GM12864 (cell line): ENCODE measurements around the gene TMEM30A.

Experiments used
- DNase-seq: peaks from one replicate; pipeline ENCODE4 v3.0.0-alpha.2; 2011; ENCODE audit warnings: low read depth
- H3K4me3 ChIP-seq: 2 replicates; pipeline ENCODE4 v1.5.1; 2011; ENCODE audit warnings: mild to moderate bottlenecking, low read depth, low read length, control low read depth
- TF ChIP-seq, protein P1 (sequence below): IDR thresholded peaks from 2 replicates; pipeline ENCODE4 v1.5.1; 2011; ENCODE audit warnings: low read depth, mild to moderate bottlenecking, moderate library complexity, low read length, control low read depth, inconsistent platforms; ENCODE audit errors: missing control alignments

Gene TMEM30A

DNA sequence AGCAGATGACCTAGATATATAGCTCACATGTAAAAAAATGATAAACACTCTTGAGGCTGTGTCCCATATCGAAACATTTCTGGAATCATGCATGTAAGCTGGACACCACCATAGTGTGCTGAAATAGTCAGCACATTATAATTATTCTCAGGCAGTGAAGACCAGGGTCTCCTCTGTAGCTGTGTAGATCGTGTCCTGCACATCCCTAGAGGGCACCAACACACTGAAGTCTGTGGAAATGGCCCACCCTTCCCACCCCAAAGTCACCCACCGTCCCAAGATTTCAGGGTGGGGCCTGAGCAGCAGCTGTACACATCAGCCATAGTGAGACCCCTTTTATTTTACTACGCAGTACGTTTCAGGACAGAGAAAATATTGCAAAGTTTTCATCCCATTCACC is 21.0 kb upstream of the TMEM30A start:
- no peak overlapping the region for H3K4me3 ChIP-seq
- TF ChIP-seq, protein P1, sequence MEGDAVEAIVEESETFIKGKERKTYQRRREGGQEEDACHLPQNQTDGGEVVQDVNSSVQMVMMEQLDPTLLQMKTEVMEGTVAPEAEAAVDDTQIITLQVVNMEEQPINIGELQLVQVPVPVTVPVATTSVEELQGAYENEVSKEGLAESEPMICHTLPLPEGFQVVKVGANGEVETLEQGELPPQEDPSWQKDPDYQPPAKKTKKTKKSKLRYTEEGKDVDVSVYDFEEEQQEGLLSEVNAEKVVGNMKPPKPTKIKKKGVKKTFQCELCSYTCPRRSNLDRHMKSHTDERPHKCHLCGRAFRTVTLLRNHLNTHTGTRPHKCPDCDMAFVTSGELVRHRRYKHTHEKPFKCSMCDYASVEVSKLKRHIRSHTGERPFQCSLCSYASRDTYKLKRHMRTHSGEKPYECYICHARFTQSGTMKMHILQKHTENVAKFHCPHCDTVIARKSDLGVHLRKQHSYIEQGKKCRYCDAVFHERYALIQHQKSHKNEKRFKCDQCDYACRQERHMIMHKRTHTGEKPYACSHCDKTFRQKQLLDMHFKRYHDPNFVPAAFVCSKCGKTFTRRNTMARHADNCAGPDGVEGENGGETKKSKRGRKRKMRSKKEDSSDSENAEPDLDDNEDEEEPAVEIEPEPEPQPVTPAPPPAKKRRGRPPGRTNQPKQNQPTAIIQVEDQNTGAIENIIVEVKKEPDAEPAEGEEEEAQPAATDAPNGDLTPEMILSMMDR, result no peak
- no peak for DNase-seq

DNA sequence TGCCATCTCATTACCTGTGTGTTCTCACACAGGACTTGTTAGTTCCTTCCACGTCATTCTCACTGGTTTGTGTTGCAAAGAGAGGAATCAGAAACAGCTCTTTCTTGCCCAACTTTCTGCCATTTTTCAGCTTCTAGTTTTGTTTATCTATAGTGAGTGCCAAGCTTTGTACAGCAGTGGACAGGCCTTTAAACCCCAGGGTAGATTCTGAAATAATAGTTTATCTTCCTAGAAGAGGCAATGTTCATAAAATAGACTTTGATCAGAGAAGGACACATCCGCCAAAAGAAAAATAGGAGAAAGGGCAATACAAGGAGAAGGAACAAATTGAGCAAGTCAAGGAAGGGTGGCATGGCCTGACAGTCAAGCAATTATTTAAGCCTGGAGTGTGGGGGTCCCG is 17.7 kb upstream of the TMEM30A start:
- no peak for DNase-seq
- TF ChIP-seq, protein P1, result no peak

DNA sequence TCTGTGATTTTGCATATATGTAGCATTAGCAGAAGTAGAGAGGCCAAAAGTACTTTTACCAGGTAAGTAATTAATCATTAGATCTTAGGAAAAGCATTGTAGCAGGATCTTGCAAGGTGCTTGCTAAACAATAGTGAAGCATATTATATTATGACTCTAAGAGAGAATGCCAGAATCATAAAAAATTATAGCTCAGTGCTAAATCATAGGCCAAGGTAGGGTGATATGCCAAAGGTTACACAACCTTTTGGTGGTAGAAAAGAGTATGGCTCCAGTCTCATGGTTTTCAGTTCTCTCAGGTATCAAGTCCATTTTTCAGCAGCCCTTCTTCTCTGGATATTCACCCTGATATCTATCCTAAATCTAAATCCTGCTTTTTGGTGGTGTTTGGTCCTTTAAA is 16.9 kb upstream of the TMEM30A start:
- TF ChIP-seq, protein P1, result no peak
- no peak for DNase-seq
- H3K4me3 ChIP-seq, result no peak overlapping the region

More for the DNA sequence above, 17.7 kb upstream of the TMEM30A start:
- no peak overlapping the region for H3K4me3 ChIP-seq

DNA sequence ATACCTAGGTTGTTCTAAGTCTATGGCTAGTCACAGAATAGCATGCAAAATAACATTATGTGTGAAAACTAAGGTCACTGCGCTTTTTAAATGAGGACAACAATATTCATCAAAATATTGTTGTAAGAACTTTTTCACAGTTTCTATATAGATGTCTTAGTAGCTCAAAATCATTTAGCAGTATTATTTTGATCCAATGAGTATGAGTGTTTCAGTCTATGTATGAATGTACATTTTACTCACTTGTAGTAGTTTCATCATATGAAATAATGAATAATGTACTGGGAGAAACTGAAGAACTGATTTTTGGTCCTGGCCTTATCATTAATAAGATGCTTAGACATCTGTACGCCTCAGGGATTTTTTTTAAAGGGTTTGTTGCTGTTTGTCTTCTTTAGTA is 16.5 kb upstream of the TMEM30A start:
- no peak overlapping the region for H3K4me3 ChIP-seq
- no peak for DNase-seq
- TF ChIP-seq, protein P1, result no peak

DNA sequence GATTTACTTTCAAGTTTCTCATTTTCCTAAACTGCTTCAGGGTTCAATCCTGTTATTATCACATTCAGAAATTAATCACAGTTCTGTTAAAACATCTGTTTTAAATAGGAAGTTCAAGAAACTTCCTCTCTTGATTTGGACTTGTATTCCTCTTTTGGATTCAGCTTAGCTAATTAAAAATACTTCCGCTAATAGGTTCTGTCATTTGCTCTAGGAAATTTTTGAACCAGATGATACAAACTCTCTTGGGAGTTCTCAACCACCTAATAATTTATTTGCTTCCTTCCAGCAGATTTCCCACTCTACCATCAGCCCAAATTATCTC is 15.9 kb upstream of the TMEM30A start:
- TF ChIP-seq, protein P1, result no peak
- H3K4me3 ChIP-seq, result no peak overlapping the region
- no peak for DNase-seq

DNA sequence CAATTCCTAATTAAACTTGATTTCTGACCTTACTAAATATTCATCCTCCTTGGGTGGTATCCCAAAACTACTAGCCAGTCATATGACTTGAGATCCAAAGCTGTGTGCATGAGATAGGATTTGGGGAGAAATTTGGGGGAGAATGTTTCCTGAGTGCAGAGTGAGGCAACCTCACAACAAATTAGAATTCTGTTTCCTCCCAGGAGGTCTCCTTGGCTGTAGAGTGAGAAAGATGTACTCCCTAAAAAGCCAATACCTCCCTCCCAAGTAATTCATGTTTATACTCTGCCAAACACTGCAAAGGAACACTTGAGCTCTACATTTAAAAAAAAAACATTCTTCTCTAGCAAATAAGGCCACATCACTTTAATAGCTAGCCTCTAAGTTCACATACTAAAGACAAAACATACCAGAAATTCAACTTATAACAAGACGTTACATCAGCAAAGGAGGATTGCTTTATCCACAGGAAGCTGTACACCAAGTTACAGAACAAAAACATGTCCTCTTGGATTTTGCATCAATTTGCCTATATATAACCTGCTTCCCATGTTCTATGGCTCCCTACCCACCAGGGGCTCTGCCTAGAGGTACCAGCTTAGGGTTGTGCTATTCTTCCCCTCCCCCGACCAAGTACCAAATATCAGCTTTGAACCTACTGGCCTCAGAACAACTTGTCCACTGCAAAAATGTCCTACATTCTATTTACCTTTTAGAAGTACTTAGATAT is 15.4 kb upstream of the TMEM30A start:
- H3K4me3 ChIP-seq, result no peak overlapping the region
- TF ChIP-seq, protein P1, result no peak
- DNase-seq, result no peak
